T47D (cell line): ENCODE results near the gene S100A9.

Experiments
- DNase-seq, 2 experiments: peaks; one replicate each; pipeline versions ENCODE4 v3.0.0 to v3.0.0-alpha.2; 2011 to 2012; ENCODE audit warnings: low read depth in 1 of 2, low spot score in 1 of 2
- JUND ChIP-seq: IDR thresholded peaks from 2 replicates; pipeline ENCODE4 v1.6.1; 2012; ENCODE audit warnings: low read depth
- in situ Hi-C: cut with HindIII; loops from 2 replicates; pipeline ENCODE4 v1.10.0; 2016; ENCODE audit warnings: low sequenced_read_pairs, low pct_unique_long_range_greater_than_20kb

The S100A9 gene

DNA sequence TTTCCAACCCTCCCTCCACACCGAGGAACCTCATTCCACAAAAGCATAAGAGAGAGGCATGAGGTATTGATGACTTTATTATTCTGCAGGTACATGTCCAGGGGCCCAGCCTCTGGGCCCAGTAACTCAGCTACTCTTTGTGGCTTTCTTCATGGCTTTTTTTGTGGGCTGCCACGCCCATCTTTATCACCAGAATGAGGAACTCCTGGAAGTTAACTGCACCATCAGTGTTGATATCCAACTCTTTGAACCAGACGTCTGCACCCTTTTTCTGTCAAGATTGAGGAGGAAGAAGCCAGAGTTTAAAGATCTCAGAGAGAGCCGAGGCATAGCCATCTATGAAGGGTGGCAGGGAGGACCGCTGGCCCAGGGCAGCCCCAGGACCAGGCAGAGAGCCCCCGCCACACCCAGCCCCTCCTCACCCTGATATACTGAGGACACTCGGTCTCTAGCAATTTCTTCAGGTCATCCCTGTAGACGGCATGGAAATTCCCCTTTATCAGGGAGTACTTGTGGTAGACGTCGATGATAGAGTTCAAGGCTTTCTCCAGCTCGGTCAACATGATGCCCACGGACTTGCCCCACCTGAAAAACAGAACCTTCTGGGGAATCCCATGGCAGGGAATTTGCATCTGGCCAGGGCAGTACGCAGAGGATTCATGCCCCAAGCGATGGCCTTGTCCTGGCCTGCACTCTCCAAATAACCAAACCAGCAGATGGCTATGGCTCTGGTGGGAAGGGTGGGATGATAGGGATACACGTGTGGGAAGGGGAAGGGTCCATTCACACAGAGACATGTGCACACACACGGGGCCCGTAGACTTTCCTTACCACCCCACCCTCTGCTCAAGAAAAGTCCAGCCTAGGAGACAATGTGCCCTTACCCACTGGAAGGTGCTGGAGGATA, 32.6 kb downstream of the S100A9 start:
- TF ChIP-seq JUND: no peak
- DNase-seq: peak in 1 of 2 experiments; percentile 37
- in situ Hi-C loops: no loop called here

DNA sequence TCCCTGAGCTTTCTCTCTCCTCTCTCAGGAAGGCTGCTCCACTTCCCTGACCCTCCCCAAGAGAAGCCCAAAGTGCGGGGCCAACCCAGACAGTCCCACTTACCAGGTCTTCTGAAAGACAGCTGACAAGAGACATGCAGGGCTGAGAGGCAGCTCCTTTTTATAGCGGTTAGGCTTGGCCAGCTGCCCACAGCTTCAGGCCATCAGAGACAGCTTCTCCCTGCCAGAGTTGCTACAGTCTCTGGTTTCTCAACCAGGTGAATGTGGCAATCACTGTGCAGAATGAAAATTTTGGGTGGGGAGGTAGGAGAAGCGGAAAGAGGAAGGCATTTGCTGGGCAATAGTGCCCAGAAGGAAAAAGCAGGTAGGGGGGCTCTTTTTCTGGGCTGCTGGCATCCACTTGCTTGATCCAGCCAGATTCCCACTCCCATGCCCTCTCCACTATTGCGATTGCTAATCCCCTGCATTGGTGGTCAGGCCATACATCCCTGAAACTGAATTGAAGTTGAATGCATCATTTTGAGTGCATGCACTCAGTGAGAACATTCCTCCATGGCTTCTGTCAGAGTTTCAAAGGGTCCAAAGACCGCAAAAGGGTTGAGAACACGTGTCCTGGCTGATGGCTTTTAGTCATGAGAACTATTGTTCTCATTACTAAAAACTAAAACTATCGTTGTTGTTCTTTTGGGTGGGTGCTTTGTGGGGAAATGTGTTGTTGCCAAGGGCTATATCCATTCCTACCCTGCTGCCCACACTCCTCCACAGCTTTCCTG, 33.5 kb downstream of the S100A9 start, which contains the start of gene S100A8:
Gene S100A8, minus strand, starts transcription at position 136 of the 773 bp plus-strand sequence. CDS start 538 bp downstream, outside the sequence.
- TF ChIP-seq JUND: no peak
- in situ Hi-C loops: no loop called here
- peak; percentile 70 to 82 for DNase-seq

- DNase-seq: no peak
- in situ Hi-C loops: no loop called here
- TF ChIP-seq JUND: no peak
Observed at GRCh38 chr1:153392258-153392657, 34.6 kb downstream of the S100A9 start.

- no peak for TF ChIP-seq JUND
- in situ Hi-C loops: no loop called here
- no peak for DNase-seq
Observed at GRCh38 chr1:153392822-153393221, 35.2 kb downstream of the S100A9 start.

- TF ChIP-seq JUND: no peak
- in situ Hi-C loops: no loop called here
- DNase-seq: no peak
Observed at GRCh38 chr1:153393926-153394325, 36.3 kb downstream of the S100A9 start.

DNA sequence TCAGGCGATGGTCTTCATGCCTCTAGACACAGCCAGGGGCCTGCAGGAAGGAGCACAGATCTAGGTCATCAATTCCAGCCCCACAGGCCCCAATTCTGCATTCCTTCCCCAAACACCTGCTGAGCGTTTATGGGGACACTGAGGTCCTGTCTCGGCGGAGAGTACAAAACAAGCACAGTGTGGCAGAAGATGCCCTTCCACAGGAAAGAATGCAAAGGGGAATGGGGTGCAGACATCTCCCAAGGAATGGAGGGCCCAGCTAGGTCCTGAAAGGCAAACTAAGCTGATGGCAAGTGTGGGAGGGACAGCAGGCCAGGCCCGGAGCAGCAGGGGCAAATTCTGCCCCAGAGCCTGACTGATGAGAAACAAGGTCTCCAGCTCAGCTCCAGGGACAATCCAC, 36.7 kb downstream of the S100A9 start:
- DNase-seq: no peak
- no peak for TF ChIP-seq JUND
- in situ Hi-C loops: no loop called here

- TF ChIP-seq JUND: no peak
- DNase-seq: no peak
Observed at GRCh38 chr1:153395136-153395685, 37.6 kb downstream of the S100A9 start.

GRCh38 chr1:153395776-153396175, 38.1 kb downstream of the S100A9 start:
- no peak for DNase-seq
- no peak for TF ChIP-seq JUND
- in situ Hi-C loops: no loop called here

More at GRCh38 chr1:153395136-153395685, 37.6 kb downstream of the S100A9 start:
- in situ Hi-C loops: no loop called here

DNA sequence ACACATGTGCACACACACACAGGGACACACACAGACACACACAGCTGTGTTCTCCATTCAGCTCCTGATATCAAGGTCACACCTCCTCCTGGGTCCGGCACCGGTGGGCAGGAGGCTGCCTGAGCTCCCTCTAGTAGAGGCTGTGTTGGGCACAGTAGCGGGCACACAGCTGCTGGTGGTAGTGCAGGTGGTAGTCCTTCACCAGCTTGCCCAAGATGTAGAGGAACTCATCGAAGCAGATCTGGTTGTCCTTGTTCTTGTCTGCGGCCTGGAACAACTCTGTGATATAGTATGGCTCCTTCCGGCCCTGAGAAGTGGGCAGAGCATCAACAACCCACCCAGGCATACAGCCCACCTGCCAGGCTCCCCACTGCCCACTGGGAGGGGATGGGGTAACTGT, 38.8 kb downstream of the S100A9 start:
- TF ChIP-seq JUND: no peak
- DNase-seq: no peak
- in situ Hi-C loops: no loop called here

- no peak for TF ChIP-seq JUND
- no peak for DNase-seq
- in situ Hi-C loops: no loop called here
Observed at GRCh38 chr1:153397051-153397923, 39.6 kb downstream of the S100A9 start.

GRCh38 chr1:153397924-153398651, 40.4 kb downstream of the S100A9 start:
- DNase-seq: no peak
- in situ Hi-C loops: no loop called here
- no peak for TF ChIP-seq JUND
